HG03280 (cell line): ENCODE measurements around the gene NPC1L1.
"Not testable (repeated sequence)": the region's sequence is repeated elsewhere in the genome, so short reads cannot be mapped to it uniquely, and the experiment has no call there.

Source experiments
- ATAC-seq: cut with Tn5 transposase; IDR thresholded peaks from one replicate; pipeline ENCODE4 v1.9.1; 2021; ENCODE audit warnings: mild to moderate bottlenecking, moderate library complexity; ENCODE audit not compliant: unreplicated experiment

The NPC1L1 gene

GRCh38 chr7:44512736-44513135 is 28.4 kb downstream of the NPC1L1 start:
- ATAC-seq, result no peak

DNA sequence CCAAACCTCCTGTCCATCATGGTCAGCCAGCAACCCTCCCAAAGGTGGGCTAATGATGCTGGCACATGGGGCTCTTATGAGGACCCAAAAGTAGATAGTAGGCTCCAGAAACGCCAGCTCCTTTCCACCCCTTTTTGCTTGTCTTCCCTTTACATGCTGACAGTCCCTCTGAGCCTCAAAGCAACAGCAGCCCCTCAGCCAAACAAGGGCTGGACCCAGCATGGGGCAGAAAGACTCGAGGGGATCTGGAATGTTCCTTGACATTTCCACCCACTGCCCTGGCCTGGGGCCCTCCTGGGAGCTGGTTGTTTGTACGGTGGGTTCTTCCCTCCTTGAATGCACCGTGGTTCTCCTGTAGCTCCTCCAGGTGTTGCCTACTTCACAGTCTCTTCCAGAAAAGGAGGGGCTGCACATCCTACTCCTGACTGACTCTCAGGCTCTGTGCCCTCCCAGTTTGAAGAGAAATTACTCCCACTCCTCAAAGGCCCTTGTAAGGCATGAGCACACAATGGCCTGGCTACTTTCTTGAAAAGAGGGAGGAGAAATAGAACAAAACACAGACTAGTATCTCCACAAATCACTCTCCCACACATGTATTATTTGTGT is 29.2 kb downstream of the NPC1L1 start:
- no peak for ATAC-seq

- no peak for ATAC-seq
Observed at GRCh38 chr7:44511236-44511635, 29.9 kb downstream of the NPC1L1 start.

DNA sequence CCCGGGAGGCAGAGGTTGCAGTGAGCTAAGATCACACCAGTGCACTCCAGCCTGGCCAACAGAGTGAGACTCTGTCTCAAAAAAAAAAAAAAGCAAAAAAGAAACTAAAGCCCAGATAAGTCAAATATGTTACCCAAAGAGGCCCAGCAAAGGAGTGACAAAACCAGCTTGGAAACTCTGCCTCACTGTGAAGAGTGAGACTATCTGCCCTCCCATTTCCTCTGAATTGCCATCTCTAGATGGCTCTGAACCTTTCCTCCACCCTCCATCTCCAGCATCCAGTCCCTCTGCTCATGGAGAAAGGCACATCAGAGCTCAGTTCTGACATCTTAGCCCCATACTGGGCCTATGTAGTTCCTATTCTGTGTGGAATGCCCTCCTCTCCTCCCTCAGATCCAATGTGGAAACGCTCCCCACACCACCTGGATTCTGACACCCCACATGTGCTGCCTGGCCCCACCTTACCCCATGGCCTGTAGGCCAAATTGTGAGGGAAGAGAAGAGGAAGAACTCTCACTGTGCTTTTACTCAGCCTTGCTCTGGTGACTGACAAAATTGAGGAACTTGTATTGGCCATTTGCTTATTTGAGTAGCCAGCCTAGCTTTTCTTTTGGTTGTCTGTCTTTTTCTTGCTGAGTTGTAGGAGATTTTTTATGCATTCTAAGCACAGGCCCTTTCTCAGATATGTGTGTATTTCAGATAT is 32.7 kb downstream of the NPC1L1 start:
- ATAC-seq, result no peak

DNA sequence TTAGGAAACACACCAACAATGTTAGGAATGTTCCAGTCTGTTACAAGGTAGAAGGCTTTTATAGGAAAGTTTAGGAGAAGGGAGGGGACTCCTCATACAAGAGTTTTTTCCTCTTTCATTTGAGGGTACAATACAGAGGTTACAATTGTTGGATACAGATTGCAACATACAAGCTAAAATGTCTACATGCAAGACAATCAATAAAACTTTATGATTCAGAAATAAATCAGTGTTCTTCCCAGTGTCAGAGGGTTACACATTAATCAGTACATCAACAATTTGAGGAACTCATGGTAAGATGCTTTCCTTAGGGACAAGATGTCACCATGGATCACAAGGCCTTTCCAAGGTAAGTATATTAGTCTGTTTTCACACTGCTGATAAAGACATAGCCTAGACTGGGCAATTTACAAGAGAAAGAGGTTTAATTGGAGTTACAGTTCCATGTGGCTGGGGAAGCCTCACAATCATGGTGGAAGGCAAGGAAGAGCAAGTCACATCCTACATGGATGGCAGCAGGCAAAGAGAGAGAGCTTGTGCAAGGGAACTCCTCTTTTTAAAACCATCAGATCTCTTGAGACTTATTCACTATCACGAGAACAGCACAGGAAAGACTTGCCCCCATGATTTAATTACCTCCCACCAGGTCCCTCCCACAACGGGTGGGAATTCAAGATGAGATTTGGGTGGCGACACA is 34.4 kb downstream of the NPC1L1 start:
- not testable (repeated sequence) for ATAC-seq

DNA sequence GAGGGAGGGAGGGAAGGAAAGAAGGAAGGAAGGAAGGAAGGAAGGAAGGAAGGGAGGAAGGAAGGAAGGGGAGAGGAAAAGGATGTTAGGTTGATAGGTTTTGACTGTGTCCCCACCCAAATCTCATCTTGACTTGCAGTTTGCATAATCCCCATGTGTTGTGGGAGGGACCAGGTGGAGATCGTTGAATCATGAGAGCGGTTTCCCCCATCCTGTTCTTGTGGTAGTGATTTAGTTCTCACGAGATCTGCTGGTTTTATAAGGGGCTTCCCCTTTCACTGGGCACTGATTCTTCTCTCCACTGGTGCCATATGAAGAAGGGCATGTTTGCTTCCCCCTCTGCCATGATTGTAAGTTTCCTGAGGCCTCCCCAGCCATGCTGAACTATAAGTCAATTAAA is 35.5 kb downstream of the NPC1L1 start:
- no peak for ATAC-seq

DNA sequence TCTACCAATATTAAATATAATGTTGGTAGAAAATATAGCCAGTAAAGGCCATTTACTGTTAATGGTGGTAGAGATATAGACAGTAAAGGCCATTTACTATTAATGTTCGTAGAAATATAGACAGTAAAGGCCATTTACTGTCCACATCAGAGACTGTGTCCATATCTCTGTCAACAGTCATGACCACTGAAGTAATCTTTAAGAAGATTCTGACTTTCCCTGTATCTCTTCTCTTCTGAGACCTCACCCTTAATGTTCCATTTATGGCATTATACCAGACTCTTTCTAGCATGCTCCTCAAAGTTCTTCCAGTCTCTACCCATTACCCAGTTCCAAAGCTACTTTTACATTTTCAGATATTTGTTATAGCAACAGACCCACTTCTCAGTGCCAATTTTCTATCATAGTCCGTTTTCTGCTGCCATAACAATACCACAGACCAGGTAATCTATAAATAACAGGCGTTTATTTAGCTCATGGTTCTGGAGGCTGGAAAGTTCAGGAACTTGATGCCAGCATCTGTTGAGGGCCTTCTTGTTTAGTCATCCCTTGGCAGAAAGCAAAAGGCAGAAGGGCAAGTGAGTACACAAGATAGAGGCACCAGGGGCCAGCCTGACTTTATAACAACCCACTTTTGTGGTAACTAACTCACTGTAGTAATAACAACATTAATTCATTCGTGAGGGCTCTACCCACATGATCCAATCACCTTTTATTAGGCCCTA is 42.7 kb downstream of the NPC1L1 start:
- ATAC-seq, result no peak

DNA sequence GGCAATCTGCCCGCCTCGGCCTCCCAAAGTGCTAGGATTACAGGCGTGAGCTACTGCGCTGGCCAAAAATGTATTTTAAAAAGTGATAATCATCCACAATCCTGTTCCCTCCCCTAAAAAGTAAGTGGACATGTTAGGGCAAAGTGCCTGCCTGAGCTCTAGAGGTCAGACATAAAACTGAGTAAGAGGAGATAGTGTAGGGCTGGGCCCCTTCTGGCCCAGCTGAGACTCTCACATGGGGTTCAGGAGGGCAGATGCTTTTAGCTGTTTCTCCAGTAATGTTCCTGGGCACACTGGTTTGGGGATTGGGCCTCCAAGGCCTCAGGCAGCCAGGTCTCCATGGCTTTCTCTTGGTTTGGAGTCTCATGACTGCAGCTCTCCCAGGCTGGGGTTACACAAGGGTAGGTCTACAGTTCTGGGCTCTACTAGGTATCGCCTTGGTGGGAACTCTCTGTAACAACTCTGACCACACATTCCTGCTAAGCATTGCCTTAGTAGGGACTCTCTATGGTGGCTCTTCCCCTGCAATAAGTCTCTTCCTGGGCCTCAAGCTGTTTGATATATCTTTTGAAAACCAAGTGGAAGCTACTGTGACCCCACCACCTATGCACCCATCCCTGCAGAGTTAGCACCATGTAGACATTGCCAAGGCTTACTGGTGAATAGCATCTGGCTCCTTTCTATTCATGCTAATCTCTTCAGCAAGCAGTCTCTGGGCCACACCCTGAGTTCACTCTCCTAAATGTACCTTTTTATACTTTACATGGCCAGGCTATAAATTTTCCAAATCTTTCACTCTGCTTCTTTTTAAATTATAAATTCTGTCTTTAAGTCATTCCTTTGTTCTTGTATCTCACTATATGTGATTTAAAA is 43.7 kb downstream of the NPC1L1 start:
- no peak for ATAC-seq

GRCh38 chr7:44496385-44496784 is 44.7 kb downstream of the NPC1L1 start:
- no peak for ATAC-seq

- ATAC-seq, result no peak
Observed at GRCh38 chr7:44494960-44495359, 46.2 kb downstream of the NPC1L1 start.

GRCh38 chr7:44491229-44491628 is 49.9 kb downstream of the NPC1L1 start:
- no peak for ATAC-seq

DNA sequence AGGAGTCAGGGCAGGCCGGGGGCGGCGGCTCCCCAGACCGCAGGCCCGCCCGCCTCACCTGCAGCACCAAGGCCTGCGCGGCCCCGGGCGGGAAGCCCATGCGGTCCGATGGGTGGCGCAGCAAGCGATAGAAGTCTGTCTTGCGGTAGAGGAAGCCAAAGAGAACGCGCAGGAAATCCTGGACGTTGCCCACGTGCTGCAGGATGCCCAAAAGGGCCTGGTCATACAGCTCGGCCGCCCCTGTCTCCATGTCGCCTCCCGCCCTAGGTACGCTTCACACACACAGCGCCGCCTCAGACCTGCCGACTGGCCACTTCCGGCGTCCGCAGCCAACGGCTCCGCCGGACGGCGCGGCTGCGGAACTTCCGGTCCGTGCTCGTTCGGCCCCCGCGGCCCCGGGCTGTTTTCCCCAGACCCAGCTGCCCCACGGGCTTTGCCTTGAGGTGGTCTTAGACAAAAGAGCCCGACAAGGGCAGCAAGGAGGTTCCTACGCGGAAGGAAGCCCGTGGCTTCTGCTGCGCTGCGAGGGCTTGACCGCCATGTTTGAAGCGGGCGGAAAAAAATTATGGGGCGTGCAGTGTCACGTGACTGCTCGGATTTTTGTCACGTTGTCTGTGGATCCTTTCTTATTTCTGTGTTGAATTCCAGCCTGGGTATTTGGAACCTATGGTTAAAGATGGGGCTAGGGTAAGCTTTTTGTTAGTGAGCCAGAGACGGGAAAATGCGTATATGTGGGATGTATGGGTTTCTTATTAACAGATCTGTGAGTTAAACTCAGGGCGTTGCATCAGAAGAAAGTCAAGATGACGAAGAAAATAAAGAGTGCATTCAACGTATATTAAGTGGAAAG is 50.6 kb downstream of the NPC1L1 start, which contains the start of gene NUDCD3:
NUDCD3 (minus strand) TSS at position 308 of the 850 bp plus-strand sequence; CDS start at position 250, 58 bp downstream.
- ATAC-seq, result peak; percentile 96

DNA sequence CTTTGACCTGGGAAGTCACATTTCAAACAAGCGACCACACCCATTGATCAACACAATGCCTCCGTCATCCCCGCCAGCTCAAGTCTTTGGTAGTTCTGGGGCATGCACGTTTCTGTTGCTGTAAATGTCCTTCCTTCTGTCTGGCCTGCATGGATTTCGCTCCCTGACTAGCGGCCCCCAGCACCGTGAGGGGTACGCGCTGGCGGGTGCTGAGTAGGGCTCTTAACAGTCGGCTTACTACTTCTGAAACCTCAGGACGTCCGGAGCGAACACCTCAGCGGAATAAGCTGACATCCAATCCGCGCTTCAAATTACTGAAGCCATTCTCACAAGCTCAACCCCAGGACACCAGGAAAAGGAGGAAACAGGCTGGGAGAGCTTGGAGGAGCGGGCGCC is 51.2 kb downstream of the NPC1L1 start:
- ATAC-seq, result peak; percentile 23

- ATAC-seq, result no peak
Observed at GRCh38 chr7:44488955-44489354, 52.2 kb downstream of the NPC1L1 start.

DNA sequence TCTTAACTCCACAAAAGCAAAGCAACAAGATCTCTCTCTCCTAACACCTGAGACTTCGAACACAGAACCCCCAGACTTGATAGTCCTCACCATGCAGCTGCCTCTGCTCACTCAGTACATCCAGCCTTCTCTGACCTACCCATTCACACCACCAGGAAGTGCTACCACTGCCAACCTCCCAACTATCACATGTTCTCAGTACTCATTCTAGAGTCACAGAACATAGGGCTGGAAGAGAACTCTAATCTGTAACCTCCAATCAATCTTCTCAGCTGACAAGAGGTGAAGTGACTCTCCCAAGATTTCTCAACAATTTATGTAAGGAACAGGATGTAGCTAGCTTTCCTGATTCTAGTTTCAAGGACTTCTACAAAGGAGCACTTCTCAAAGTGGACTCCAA is 54.4 kb downstream of the NPC1L1 start:
- ATAC-seq, result no peak

- no peak for ATAC-seq
Observed at GRCh38 chr7:44486001-44486400, 55.1 kb downstream of the NPC1L1 start.

DNA sequence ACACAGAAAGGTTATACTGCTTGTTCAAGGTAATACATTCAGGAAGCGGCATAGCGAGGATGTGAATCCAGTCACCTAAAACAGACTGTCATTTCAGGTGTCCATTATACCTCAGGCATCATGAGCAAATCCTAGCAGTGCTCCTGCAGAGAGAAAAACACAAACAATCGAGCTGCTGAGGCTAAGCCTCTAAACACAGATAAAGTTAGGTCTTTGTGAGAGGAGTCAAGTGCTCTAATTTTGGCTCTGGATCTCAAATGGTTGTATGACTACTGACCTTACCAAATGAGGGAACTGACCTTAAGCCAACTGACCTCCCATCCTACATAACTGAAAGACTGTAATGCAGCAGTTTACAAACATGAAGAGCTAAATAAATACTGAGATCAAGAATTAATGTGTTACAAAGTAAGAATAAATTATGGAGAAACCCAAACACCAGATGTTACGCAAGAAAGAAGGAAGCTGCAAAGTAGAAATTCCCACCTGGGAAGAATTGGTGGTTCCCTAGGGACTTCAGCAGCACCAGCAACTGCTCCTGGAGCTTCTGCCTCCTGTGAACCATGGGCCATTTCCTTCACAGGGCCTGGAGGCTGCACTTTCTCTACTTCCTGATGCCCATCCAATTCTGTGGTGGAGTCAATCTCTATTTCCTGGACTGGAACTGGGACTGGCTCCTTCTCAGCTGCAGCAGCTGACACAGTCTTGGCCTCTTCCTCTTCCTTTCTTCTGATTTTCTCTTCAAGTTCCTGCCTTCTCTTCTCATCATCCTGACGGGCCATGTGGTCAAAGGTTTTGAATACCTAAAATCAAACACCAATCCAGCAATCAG is 56.4 kb downstream of the NPC1L1 start:
- ATAC-seq, result no peak
